Caco-2 (cell line): ENCODE results near the gene PPP2R1A. TPM values are rescaled to one million over a fixed set of nuclear protein-coding genes. Genes with fewer than 3 reads are reported as not detected.

ENCODE experiments used
- BruUV-seq: library from RNA; stranded (reverse); fragments of 400-500 nt; replicated peaks from 2 replicates; lab custom pipeline; 2021; lab: Mats Ljungman, UMichigan
- CTCF ChIA-PET: fragments of 300-600 bp; sonication (Branson Sonifier 250); formaldehyde crosslinking; loops from one replicate; lab custom pipeline; 2022; ENCODE audit warnings: antibody characterized with exemption; lab: Charles Lee
- POLR2A ChIA-PET: fragments of 300-600 bp; sonication (Branson Sonifier 250); formaldehyde crosslinking; loops from one replicate; lab custom pipeline; 2022; ENCODE audit warnings: antibody characterized with exemption; lab: Charles Lee
- DNase-seq, 2 experiments: peaks; one replicate each; pipeline versions ENCODE4 v3.0.0 to v3.0.0-alpha.2; 2020 to 2022
- H3K27me3 ChIP-seq: replicated peaks from 2 replicates; pipeline ENCODE4 v1.6.0; 2011; ENCODE audit warnings: low read length; ENCODE audit not compliant: control insufficient read depth, insufficient read depth
- H3K36me3 ChIP-seq: 2 replicates; pipeline ENCODE4 v1.5.1; 2011; ENCODE audit warnings: low read length; ENCODE audit not compliant: control insufficient read depth, insufficient read depth
- H3K4me1 ChIP-seq: fragments of 250-450 bp; sonication (Bioruptor Pico); 2 replicates; pipeline ENCODE4 v1.5.1; 2020; ENCODE audit warnings: mild to moderate bottlenecking
- H3K4me3 ChIP-seq: 2 replicates; pipeline ENCODE4 v1.5.1; 2011; ENCODE audit warnings: low read depth, mild to moderate bottlenecking, control low read depth, low read length
- H3K9me3 ChIP-seq: fragments of 250-450 bp; sonication (Bioruptor Pico); 2 replicates; pipeline ENCODE4 v1.5.1; 2020; ENCODE audit warnings: mild to moderate bottlenecking, moderate library complexity
- H3K27ac Mint-ChIP-seq: one replicate; pipeline ENCODE4 v1.8.0; 2022; ENCODE audit warnings: mixed read lengths; ENCODE audit not compliant: unreplicated experiment
- H3K27me3 Mint-ChIP-seq: one replicate; pipeline ENCODE4 v1.8.0; 2022; ENCODE audit warnings: mixed read lengths; ENCODE audit not compliant: insufficient read depth, unreplicated experiment
- H3K36me3 Mint-ChIP-seq: one replicate; pipeline ENCODE4 v1.8.0; 2022; ENCODE audit warnings: mild to moderate bottlenecking, mixed read lengths; ENCODE audit not compliant: insufficient read depth, unreplicated experiment
- H3K4me1 Mint-ChIP-seq: one replicate; pipeline ENCODE4 v1.8.0; 2022; ENCODE audit warnings: low read depth, mixed read lengths; ENCODE audit not compliant: unreplicated experiment
- H3K4me3 Mint-ChIP-seq: one replicate; pipeline ENCODE4 v1.8.0; 2022; ENCODE audit warnings: mild to moderate bottlenecking, moderate library complexity, mixed read lengths; ENCODE audit not compliant: unreplicated experiment
- H3K9me3 Mint-ChIP-seq: one replicate; pipeline ENCODE4 v1.8.0; 2022; ENCODE audit warnings: mixed read lengths; ENCODE audit not compliant: unreplicated experiment
- CTCF ChIP-seq, 2 experiments: fragments of 200-600 bp in 1 of 2; IDR thresholded peaks; 1 replicate in 1 of 2; 2 replicates in 1 of 2; pipeline versions ENCODE4 v1.5.1 to v1.8.0; 2011 to 2022; ENCODE audit warnings: antibody characterized with exemption in 1 of 2, control low read depth in 1 of 2, inconsistent platforms in 1 of 2, low read depth in 1 of 2, low read length in 1 of 2, mild to moderate bottlenecking in 1 of 2, moderate library complexity in 1 of 2; ENCODE audit not compliant: insufficient read depth in 1 of 2, severe bottlenecking in 1 of 2, unreplicated experiment in 1 of 2
- intact Hi-C: fragments of 100-400 bp; cut with micrococcal nuclease; formaldehyde crosslinking; loops from one replicate; pipeline ENCODE4 v1.10.0; 2022; ENCODE audit not compliant: unreplicated experiment
- total RNA-seq: library from RNA; stranded (reverse); gene quantifications from 2 replicates; pipeline ENCODE4 v1.2.3, GENCODE V29; 2022

PPP2R1A gene
- total RNA-seq, 1 experiment from 2014 or later, result 279 TPM

DNA sequence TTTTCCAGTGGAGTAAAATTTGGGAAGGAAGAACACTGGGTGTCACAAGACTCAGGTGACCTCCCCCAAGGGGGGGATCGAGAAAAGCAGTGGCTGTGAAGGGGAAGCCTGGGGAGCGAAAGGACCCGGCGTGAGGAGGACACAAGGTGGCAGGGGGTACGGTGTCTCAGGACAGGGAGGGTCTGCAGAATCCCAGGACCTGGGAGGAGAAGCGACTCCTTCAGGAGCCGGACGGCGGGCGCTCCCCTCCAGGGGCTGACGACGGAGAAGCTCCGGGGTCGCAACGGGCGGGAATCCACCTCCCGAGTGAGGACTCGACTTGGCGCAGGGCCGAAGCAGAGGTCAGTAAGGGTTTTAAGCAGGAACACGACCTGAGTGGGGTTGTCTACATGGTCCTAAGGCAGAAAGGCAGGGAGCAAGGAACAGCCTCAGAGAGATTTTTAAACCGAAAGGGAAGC is 19.0 kb upstream of the PPP2R1A start:
- Histone ChIP-seq H3K36me3 (peaks cover 3% of the 10 kb centered on the region; the same call in 1 of the 2 replicates), H3K4me3 (peak overlapping the region; percentile 71), H3K9me3 (peaks cover 24% of the 10 kb centered on the region), H3K4me1 (no peaks in the 10 kb centered on the region), H3K27me3 (no peaks in the 10 kb centered on the region)
- DNase-seq, result peak in 1 of 2 experiments; percentile 27
- peaks cover 24% of the 10 kb centered on the region for H3K36me3 Mint-ChIP-seq
- CTCF ChIA-PET, result no interaction called here
- peaks cover 10% of the 10 kb centered on the region for H3K9me3 Mint-ChIP-seq
- TSS peak; percentile 67 for BruUV-seq
- H3K27ac Mint-ChIP-seq, result peak overlapping the region; percentile 93
- H3K27me3 Mint-ChIP-seq, result no peaks in the 10 kb centered on the region
- intact Hi-C loops, result loop anchor here (1.0 kb wide), 1 partner anchor 18 kb away; no protein-coding TSS in a partner anchor
- POLR2A ChIA-PET, result no interaction called here
- H3K4me1 Mint-ChIP-seq, result peaks cover 12% of the 10 kb centered on the region
- H3K4me3 Mint-ChIP-seq, result peak overlapping the region; percentile 98
- TF ChIP-seq CTCF (IDR thresholded peaks at IDR 0.05; ENCODE audit: insufficient read depth in 1 of 2, low read depth in 1 of 2, low read length in 1 of 2, severe bottlenecking in 1 of 2, unreplicated experiment in 1 of 2), result no peak

GRCh38 chr19:52171321-52172169 is 18.3 kb upstream of the PPP2R1A start, which contains the start of gene ZNF836:
TSS of gene ZNF836 (minus strand) at chr19:52171621. CDS start at chr19:52168072, 3,549 bp downstream.
- Histone ChIP-seq H3K4me1 (peaks cover 3% of the 10 kb centered on the region; the same call in 1 of the 2 replicates), H3K4me3 (peak within 1 kb of the TSS; percentile 71), H3K9me3 (peaks cover 24% of the 10 kb centered on the region), H3K36me3 (peaks cover 3% of the 10 kb centered on the region; the same call in 1 of the 2 replicates), H3K27me3 (no peaks in the 10 kb centered on the region)
- POLR2A ChIA-PET, result no interaction called here
- TF ChIP-seq CTCF (IDR thresholded peaks at IDR 0.05; ENCODE audit: insufficient read depth in 1 of 2, low read depth in 1 of 2, low read length in 1 of 2, severe bottlenecking in 1 of 2, unreplicated experiment in 1 of 2), result no peak
- H3K9me3 Mint-ChIP-seq, result peaks cover 13% of the 10 kb centered on the region
- H3K4me1 Mint-ChIP-seq, result peaks cover 14% of the 10 kb centered on the region
- H3K27me3 Mint-ChIP-seq, result no peaks in the 10 kb centered on the region
- H3K36me3 Mint-ChIP-seq, result peaks cover 24% of the 10 kb centered on the region
- peak within 1 kb of the TSS; percentile 98 for H3K4me3 Mint-ChIP-seq
- intact Hi-C loops, result loop anchor here (1.0 kb wide), 1 partner anchor 18 kb away; no protein-coding TSS in a partner anchor
- H3K27ac Mint-ChIP-seq, result peak within 1 kb of the TSS; percentile 93
- BruUV-seq, result no TSS peak
- DNase-seq, result peak; percentile 85 to 88
- CTCF ChIA-PET, result no interaction called here

DNA sequence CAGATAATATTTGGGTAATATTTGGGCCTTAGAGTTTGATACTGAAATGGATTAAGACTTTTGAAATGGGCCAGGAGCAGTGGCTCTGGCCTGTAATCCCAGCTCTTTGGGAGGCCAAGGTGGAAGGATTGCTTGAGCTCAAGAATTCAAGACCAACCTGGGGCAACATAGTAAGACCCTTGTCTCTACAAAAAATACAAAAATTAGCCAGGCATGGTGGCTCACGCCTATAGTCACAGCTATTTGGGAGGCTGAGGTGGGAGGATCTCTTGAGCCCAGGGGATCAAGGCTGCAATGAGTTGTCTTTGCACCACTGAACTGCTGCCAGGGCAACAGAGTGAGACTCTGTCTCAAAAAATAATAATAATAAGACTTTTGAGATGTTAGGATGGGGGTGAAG is 17.5 kb upstream of the PPP2R1A start:
- H3K27me3 Mint-ChIP-seq, result no peaks in the 10 kb centered on the region
- no peak overlapping the region for H3K27ac Mint-ChIP-seq
- peaks cover 25% of the 10 kb centered on the region for H3K9me3 ChIP-seq
- H3K36me3 ChIP-seq, result peaks cover 3% of the 10 kb centered on the region; the same call in 1 of the 2 replicates
- peaks cover 18% of the 10 kb centered on the region for H3K36me3 Mint-ChIP-seq
- no peak for TF ChIP-seq CTCF (IDR thresholded peaks at IDR 0.05; ENCODE audit: insufficient read depth in 1 of 2, low read depth in 1 of 2, low read length in 1 of 2, severe bottlenecking in 1 of 2, unreplicated experiment in 1 of 2)
- intact Hi-C loops, result no loop called here
- peaks cover 21% of the 10 kb centered on the region for H3K4me1 Mint-ChIP-seq
- H3K4me3 Mint-ChIP-seq, result peak overlapping the region; percentile 98
- H3K27me3 ChIP-seq, result no peaks in the 10 kb centered on the region
- H3K4me1 ChIP-seq, result peaks cover 10% of the 10 kb centered on the region
- CTCF ChIA-PET, result no interaction called here
- peaks cover 21% of the 10 kb centered on the region for H3K9me3 Mint-ChIP-seq
- no TSS peak for BruUV-seq
- POLR2A ChIA-PET, result no interaction called here
- no peak for DNase-seq
- no peak overlapping the region for H3K4me3 ChIP-seq
